T-helper 1 cell treated with Interleukin-12 subunit alpha and Interleukin-12 subunit beta and Interleukin-4 antibody, amounts not matched to agents 30 ng/mL and 1 ng/mL, for 36 hours (primary cell): ENCODE results near the gene TTC34. TPM values are rescaled to one million over a fixed set of nuclear protein-coding genes. Genes with fewer than 3 reads are reported as not detected.

Experiments
- intact Hi-C: fragments of 100-400 bp; cut with micrococcal nuclease; formaldehyde crosslinking; loops from one replicate; pipeline ENCODE4 v1.15.1; 2024
- total RNA-seq: library from RNA; stranded (reverse); gene quantifications from 2 replicates; pipeline ENCODE4 v1.2.3, GENCODE V29; 2022

Gene TTC34
- total RNA-seq, 1 donor from 2014 or later, result 2.3 TPM

DNA sequence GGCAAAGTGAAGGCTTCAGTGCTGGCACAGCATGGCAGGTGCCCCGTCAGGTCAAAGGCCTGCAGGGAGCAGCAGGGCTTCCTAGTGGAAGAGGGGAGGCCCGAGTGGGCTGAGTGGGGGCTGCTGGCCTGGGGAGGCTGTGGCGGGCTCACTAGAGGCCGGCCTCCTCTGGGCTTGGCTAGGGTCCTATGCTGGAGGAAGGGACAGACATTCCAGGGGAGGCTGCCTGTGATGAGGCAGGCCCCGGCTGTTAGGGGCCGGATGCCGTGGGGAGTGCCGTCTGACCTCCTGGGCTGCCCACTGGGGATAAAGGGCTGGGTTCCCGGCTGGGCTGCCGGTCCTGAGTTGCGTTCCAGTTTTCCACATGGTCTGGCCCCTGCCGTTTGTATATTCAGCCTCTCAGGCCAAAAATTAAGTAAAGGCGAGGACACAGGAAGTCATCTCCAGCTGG lies 193.8 kb downstream of the TTC34 start:
- intact Hi-C loops, result no loop called here

DNA sequence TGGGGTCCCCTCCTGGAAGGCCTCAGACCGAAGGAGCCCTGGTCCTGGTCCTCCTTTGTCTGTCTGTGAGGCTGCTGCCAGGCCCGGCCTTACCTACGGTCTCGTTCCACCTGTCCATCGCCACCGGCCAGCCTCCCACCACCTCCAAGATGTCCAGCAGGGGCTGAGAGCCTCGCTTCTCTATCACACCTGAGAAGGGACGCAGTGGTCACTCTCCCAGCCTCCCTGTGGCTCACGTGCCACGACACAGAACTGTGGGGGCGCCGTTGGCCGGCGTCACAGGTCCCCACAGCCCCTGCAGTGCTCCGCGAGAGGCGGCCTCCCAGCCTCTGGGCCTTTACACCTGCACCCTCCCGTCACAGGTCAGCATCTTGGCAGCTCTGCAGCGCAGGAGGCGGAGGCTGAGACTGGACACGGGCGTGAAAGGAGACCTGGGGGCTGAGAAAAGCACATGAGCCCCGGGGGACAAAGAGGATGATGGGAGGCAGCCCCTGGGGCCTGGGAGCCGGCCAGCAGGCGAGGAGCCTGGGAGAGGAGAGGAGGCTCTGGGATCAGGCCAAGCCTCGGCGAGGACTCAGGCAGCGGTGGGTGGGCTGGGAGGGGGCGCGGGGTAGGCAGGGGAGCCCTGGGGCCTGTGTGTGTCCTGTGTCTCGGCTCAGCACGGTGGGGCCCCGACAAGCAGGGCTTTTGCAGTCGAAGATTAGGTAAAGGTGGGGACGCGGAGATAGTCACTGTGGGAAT lies 194.4 kb downstream of the TTC34 start:
- intact Hi-C loops, result no loop called here

DNA sequence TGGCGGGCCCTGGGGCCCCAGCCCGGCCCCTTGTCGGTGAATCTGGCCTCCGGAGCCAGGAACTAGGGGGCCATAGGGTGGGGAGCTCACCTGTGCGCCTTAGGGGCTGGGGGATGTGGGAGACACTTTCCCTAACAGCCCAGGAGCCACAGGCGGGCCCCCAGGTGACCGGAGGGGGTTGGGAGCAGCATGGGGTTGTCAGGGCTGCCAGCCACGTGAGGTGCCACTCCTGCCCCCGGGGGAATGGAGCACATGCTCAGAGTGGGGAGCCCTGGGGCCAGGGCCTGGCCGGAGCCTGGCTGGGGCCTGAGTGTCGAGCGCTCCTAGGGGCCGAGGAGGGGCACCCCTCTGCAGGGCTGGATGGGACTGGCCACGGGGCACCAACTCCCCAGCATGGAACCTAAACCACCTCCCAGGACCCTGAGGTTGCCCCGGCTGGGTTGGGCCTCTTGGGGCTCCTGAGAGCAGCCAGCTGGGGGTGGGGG lies 195.1 kb downstream of the TTC34 start:
- intact Hi-C loops, result no loop called here

DNA sequence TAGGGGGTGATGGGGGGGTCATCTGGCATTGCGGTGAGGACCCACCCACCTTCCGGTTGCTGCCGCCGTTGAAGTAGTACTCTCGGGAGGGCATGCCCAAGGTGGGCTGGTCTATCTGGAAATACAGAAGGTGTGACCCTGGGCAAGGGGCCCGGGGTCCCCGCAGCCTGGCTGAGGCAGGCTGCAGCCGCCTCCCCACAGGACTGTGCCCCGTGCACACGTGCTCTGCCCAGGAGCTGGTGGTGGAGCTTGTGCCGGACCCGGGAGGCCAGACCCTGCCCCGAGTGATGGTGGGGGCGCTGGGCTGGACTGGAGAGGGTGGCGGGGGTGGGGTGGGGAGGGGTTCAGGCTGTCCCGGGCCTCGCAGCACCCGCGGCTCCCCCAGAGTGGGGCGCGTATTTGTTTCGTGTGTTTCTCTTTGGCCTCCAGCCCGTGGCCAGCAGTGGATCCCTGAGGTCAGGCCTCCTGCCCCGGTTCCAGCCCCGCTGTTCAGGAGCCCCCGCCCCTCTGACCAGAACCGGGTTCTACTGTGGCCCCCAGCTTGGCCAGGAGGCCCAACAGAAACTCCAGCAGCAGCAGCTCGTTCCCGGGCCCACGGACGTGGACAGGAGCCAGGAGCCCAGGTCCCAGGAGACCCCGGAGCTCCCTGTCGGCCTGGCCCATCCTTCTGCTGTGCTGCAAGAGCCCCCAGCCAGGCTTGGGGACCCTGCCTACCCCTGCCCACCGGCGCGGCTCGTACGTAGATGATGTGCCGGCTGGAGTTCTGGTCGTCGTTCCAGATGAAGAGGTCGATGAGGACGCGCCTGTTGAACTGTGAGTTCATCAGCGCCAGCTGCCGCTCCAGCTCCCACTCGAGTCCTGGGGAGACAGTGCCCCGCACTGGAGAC lies 195.7 kb downstream of the TTC34 start:
- intact Hi-C loops, result no loop called here

DNA sequence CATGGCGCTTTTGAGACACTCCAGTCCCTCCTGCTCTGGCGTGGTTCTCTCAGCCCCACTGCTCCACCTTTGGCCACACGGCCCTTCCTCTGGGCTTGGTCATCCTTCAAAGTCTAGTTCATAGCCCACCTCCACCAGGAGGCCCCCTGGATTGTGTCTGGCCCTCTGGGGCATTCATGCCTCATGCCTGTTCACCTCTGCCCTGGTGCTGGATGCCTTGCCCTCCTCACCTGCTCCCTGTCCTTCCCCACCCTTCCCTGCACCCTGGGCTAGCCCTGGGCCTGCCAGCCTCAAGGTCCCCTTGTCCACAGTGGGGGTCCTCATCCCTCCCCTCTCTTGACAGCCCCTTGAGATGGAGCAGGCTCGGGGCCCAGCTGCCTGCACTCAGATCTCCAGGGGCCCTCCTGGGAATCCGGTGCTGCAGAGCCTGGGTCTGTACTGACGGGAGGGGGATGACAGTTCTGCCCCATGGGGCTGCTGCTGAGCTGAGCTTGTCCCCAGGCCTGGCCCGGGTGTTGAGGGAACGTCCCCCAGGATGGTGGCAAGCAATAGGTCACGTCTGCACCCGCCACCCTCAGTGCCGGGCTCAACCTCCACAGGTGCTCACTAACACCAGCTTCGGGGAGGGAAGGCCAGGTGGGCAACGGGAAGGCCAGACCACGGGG lies 196.5 kb downstream of the TTC34 start:
- intact Hi-C loops, result no loop called here

DNA sequence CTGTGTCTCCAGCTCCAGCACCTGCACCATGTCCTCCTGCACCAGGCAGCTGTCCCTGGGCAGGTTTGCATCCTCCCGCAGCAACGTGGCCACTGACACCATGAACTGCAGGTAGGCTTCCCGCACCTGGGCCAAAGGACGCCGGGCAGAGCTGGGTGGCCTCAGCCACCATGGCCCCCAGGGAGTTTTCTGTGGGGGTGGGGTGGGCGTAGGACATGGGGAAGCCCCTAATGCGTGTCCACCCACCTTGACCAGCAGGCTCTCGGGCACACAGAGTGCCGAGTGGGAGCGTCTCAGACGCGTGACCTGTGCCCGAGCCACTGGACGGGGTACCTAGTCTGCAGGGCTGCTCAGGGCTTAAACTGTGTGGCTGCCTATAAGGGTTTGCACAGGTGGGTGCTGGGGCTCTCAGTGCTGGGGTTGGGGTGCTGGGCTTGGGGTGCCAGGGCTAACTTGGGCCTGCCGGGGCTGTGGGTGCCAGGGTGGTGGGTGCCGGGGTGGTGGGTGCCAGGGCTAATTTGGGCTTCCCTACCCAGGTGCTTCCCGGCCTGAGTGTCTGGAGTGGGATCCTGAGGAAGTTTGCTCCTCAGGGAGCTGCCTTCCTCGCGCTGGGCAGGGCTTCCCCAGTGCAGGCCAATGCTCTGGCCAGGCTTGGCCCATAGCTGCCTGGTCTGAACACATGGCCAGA lies 197.2 kb downstream of the TTC34 start:
- intact Hi-C loops, result no loop called here

DNA sequence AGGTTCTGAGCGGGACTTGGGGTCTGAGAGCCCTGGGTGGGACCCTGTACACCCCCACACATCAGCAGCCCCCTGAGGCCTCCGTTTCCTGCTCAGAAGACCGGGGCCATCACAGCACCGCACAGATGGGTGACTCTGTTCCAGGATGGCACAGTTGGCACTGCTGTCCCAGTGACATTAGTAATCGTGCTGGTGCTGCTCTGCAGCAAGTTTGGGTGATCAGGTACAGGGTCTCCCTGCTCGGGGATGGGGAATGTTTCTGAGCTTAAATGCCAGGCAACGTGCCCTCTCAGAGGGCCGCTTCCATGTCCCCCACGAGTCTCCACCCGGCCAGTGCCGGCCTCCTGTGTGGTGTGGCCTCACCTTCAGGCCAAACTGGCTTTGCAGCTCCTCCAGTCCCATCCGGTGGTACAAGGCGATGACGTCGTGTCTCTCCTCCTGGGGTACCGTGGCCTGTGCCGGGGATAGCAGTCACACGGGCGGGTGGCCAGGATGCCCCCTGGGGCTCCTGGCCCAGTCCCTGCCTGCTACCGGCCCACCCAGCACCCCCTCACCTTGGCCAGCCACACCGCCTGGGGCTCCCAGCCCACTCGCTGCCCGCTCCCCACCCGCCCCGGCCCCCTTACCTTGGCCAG lies 197.9 kb downstream of the TTC34 start:
- intact Hi-C loops, result no loop called here

DNA sequence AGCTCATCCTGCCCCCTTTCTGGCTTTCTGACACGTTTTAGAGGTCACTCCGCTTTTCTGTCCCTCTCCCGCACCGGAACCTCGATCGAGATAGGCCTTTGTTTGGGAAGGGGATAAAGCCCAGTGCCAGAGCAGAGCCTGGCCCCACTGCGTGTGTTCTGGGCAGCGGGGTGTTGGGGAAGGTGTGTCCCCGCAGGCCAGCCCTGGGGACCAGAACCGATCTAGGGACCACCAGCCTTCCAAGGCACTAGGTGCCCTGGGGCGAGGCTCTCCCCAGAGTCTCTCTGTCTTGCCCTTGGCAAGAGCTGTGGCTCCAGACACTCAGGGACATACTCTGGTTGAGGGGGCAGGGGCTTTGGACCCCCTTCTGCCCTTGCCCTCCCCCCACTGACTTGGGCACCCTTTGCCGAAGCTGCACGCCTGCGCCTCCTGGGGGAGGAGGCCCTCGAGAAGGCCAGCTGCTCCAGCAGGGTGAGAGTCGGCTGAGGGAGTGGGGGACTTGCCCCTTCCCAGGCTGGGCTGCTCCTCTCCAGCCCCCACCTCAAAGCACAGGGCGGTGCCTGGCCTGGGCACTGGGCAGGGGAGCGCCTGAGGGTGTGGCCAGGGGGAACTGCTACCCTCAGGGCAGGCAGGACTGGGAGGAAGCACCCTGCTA lies 198.5 kb downstream of the TTC34 start:
- intact Hi-C loops, result no loop called here

DNA sequence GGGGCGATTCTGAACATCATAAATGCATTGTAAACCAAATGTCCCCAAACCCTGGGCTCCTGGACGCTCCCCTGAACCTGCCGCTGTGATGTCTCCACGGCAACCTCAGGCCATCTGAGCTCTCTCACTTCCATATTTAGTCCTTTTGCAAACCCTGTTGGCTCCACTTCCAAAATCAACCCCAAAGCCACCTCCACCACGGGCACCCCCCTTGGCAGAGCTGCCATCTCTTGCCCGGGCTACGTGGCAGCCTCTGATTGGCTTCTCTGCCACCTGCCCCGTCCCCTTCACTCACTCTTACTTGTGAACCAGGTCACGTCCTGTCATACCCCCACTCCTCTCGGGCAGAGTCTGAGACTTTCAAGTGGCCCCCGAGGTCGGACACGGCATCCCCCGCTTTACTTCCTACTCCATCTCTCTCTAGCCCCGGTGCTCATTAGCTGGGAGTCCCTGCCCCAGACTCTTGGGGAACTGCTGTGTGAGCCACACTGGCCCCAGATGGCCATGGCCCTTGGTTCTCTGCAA lies 199.1 kb downstream of the TTC34 start:
- intact Hi-C loops, result no loop called here

DNA sequence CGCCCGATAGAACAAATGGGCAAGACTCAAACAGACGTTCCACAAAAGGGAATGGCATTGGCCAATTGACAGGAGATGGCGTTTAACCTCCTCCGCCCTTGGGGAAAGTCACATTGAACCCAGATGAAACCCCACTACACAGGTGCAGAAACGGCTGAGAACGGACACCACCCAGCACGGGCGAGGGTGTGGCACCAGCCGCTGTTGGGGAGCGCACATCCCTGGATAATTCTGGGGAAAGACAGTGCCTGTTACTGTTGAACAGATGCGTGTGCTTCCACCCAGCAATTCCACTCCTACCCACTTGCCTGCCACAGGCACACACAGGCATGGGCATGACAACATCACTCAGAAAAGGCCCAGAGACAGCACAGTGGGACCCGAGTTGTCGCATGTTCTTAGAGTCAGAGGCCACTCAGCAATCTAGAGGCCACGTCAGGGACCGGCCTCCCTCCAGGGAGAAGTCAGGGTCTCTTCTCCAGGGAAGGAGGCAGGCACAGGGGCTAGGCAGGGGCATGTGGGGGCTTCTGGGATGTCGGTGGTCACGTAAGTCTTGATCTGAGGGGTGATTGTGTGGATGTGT lies 199.7 kb downstream of the TTC34 start:
- intact Hi-C loops, result no loop called here

DNA sequence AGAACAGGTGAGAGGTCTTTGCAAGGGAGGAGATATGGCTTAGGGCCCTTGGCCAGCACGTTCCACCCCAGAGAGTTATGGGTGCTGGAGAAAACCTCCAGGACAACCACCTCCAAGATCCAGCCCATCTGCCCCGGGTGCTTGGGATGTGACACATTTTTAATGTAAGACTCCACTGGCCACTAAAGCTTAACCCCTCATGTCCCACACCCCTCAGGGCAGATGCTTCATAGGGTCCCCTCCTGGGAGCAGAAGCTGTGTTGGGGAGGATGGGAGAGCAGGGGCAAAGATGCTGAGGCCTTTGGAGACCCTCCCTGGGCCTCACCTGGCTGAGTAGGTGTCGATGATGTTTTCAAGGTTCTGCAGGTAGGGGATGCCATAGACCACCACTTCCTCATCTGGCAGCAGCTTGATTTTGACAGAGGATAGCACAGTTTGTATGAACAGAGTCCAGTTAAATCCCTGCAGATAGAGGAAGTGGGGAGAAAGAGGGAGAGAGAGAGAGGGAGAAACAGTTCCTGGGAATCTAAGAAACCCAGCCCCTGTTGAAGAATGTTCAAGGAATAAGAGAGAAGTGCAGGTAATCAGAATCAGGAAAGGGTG lies 203.1 kb downstream of the TTC34 start:
- intact Hi-C loops, result no loop called here

DNA sequence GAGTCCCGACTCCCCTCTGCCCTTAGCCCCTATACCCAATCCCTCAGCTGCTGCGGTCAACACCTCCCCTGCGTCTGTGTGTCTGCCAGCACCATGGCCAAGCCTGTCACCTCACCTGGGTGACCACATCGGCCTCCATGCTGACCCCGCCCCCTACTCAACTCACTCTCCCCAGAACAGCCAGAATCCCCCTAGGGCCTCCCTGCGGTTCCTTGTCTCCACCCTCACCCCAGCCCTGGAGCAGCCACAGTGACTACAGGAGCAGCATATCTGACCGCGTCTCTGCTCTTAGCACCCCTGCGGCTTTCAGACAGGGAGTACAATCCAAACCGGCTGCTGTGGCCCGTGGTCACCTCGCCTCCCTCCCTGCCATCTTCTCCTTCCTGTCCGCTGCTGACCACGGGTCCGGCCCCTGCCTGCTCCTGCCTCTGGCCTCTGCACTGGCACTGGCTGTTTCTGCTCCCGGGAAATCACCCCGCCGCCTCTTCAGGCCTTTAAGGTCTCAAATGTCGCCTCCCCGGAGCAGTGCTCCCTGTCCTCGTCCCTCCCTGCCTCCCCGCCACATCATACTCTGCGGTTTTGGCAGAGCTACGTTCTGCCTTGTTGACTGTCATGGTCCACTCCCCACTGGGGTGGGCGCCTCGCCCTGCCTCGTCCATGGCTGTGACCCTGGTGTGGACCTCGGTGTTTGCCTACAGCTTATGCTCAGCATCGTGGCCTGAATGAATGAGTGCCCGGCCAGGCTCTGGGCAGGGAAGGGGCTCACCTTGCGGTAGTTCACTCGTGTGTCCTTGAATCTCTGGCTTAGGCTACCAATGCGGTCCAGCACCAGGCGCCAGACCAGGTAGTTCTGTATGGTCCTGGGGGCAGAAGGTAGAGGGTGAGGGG lies 203.8 kb downstream of the TTC34 start:
- intact Hi-C loops, result no loop called here

DNA sequence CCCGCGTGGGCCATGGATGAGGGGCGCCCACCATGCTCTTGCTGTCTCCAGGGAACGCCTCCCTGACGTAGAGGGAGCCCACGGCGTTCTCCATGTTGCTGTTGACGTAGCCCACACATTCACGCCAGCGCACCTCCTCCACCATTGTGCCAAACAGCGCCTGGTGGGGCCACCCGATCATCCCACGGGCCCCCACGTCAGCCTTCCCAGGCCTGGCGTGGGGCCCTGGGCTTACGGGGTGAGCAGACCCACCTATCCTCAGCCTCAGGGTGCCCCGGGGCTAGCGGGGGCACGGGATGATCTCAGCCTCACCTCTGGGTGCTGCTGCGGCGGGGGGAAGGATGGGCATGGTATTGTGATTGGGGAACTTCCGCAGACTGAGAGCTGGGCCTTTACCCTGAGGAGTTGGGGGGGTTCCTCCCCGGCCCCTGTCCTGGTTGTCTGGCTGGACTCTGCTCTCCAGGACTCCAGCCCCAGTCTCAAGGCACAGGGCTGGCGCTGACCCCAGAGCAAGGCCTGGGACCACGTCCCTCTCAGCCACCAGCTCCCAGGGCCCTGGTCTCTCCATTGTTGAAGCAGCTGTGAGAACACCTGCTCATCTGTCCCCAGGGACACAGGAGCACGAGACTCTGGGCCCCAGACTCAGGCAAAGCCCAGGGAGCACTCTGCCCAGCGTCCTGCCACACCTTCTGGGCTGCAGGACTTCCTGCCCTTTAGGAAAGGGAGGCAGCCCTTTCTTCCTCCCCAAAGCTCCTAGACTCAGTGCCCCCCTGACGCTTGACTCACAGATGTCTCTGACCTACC lies 204.8 kb downstream of the TTC34 start:
- intact Hi-C loops, result no loop called here

DNA sequence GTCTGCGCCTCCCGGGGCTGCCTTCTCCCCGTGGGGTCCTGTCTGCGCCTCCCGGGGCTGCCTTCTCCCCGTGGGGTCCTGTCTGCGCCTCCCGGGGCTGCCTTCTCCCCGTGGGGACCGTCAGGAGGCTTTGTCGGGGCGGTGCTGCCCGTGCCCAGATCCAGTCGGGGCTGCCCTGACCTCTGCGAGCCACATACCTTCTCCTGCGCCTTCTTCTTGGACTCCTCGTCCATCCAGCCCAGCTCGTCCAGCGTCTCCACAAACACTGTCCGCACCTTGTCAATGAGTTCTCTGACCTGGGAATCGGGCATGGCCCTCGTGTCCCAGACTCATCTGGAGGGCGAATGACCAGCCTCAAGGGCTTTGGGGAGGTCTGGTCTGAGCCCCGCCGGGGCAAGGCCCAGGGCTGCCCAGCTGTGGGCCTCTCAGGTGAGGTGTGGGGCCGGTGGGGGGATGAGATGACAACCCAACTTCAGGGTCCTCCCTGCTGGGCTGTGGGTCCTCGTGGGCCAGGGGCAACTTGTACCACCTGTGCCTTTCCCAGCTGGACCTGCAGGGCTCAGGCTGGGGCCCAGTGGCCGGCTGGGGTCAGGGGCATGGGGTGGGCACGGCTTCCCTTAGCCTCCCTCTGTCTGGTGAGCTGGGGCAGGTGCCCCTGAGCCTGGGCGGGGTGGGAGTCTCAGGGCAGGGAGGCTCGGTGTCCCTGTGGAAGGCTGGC lies 205.5 kb downstream of the TTC34 start:
- intact Hi-C loops, result no loop called here

DNA sequence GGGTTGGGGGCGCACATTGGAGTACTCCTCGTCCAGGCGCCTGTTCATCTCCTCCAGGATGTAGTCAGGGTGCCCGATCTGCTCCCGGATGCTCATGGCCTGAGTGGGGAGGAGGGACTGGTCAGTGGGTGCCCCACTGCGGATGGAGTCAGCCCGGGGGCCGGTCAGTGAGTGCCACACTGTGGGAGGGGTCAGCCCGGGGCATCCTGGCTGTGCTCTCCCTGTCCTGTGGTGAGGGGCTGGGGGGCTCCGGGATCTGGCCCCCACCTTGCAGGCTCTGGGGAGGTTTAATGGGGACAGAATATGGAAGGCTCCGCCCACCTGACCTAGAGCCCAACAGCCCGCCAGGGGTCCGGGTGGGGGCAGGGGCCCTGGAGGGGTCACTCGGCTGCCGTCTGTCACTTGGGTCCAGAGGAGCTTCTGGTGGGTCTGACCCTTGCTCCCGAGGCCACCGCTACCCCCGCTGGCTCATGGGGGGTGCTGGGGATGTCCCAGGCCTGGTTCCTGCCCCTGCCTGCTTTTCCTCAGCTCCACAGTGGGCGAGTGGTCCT lies 206.2 kb downstream of the TTC34 start:
- intact Hi-C loops, result no loop called here

DNA sequence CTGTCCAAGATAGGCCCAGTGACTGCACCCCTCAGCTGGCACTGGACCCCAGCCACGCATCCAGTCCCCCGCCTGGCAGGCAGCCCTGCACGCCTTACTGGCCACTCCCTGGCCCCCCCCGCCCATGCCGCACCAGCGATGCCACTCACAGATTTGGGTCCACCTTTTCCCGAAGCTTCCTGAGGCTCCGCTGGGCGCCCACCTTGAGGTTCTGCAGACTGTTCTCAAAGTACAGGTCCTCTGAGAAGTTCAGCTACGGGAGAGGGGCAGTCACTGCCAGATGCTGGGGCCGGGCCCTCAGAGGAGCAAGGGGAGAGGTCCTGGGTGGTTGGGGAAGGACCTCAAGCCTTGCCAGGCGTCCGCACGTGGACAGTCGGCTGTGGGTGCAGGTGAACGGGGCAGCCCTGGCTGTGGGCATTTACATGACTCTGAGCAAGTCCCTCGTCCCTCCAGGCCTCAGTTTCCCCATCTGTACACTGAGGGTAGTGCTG lies 206.8 kb downstream of the TTC34 start:
- intact Hi-C loops, result no loop called here
